ENCODE data around the gene GJA10. TPM values are rescaled to one million over a fixed set of nuclear protein-coding genes. Genes with fewer than 3 reads are reported as not detected.
A peak's percentile ranks its signal among the peaks of the same experiment; 100 is the strongest.
"Not testable (repeated sequence)": the region's sequence is repeated elsewhere in the genome, so short reads cannot be mapped to it uniquely, and the experiment has no call there.

GJA10 gene
- not detected for total RNA-seq

DNA sequence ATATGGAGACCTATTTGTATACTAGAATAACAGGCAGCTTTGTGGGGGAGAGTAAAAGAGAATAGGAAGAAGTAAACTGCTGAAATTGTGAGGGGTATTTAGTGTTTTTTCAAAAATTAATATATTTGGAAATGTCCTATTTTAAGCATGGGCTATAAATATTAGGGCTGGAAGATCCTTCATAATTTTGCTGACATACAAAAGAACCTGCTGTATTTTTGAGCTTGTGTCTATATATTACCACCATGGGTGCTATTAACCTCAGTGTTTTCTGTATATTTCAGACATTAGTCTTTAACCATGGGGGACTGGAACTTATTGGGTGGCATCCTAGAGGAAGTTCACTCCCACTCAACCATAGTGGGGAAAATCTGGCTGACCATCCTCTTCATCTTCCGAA is at the start of gene GJA10:
TSS of gene GJA10 (plus strand) at position 301 of the 400 bp plus-strand sequence. CDS start at position 301, 0 bp downstream.
- Mint-ChIP-seq H3K9me3 (no peaks in the 10 kb centered on the region), H3K27me3 (peaks cover 43% of the 10 kb centered on the region), H3K27ac (no peak within 1 kb of the TSS), H3K4me1 (no peaks in the 10 kb centered on the region), H3K36me3 (ENCODE audit: low read depth) (no peaks in the 10 kb centered on the region), H3K4me3 (no peak within 1 kb of the TSS)
- no peak for ATAC-seq (replicated peaks)

GRCh38 chr6:89847513-89847912 is 46.8 kb upstream of the GJA10 start:
- H3K4me3 Mint-ChIP-seq; H3K27ac Mint-ChIP-seq; H3K27me3 Mint-ChIP-seq; H3K9me3 Mint-ChIP-seq; ATAC-seq (replicated peaks): not testable (repeated sequence)
- Mint-ChIP-seq H3K36me3 (ENCODE audit: low read depth) (peaks cover 77% of the 10 kb centered on the region), H3K4me1 (peaks cover 21% of the 10 kb centered on the region)

- Mint-ChIP-seq H3K9me3 (no peaks in the 10 kb centered on the region), H3K4me1 (peaks cover 10% of the 10 kb centered on the region), H3K36me3 (ENCODE audit: low read depth) (peaks cover 100% of the 10 kb centered on the region), H3K27me3 (no peaks in the 10 kb centered on the region), H3K4me3 (no peak overlapping the region), H3K27ac (no peak overlapping the region)
- no peak for ATAC-seq (replicated peaks)
Observed at GRCh38 chr6:89853068-89853467, 41.2 kb upstream of the GJA10 start.

DNA sequence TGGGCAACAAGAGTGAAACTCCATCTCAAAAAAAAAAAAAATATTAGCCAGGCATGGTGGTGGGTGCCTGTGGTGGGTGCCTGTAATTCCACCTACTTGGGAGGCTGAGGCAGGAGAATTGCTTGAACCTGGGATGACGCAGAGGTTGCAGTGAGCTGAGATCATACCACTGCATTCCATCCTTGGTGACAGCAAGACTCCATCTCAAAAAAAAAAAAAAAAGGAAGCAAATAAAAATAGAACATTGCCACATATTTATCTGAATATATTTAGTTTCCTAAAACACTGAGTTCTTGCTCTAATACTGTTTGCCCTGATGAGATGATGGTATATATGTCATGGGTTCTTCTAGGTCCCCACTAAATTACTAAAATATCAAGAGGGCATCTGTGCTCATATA is 36.2 kb upstream of the GJA10 start:
- Mint-ChIP-seq H3K36me3 (ENCODE audit: low read depth) (peaks cover 98% of the 10 kb centered on the region), H3K27me3 (no peaks in the 10 kb centered on the region), H3K9me3 (no peaks in the 10 kb centered on the region), H3K27ac (no peak overlapping the region), H3K4me3 (no peak overlapping the region), H3K4me1 (peaks cover 18% of the 10 kb centered on the region)
- ATAC-seq (replicated peaks): no peak

- Mint-ChIP-seq H3K27me3 (no peaks in the 10 kb centered on the region), H3K4me3 (peak overlapping the region; percentile 19), H3K4me1 (peaks cover 19% of the 10 kb centered on the region), H3K27ac (peak overlapping the region; percentile 85), H3K36me3 (ENCODE audit: low read depth) (peaks cover 98% of the 10 kb centered on the region), H3K9me3 (no peaks in the 10 kb centered on the region)
- ATAC-seq (replicated peaks): peak; percentile 93
Observed at GRCh38 chr6:89859744-89860143, 34.5 kb upstream of the GJA10 start.

GRCh38 chr6:89862273-89862672 is 32.0 kb upstream of the GJA10 start:
- peaks cover 19% of the 10 kb centered on the region for H3K4me1 Mint-ChIP-seq
- H3K9me3 Mint-ChIP-seq: no peaks in the 10 kb centered on the region
- H3K4me3 Mint-ChIP-seq: no peak overlapping the region
- ATAC-seq (replicated peaks): no peak
- peak overlapping the region; percentile 56 for H3K27ac Mint-ChIP-seq
- H3K36me3 Mint-ChIP-seq (ENCODE audit: low read depth): peaks cover 98% of the 10 kb centered on the region
- H3K27me3 Mint-ChIP-seq: no peaks in the 10 kb centered on the region

DNA sequence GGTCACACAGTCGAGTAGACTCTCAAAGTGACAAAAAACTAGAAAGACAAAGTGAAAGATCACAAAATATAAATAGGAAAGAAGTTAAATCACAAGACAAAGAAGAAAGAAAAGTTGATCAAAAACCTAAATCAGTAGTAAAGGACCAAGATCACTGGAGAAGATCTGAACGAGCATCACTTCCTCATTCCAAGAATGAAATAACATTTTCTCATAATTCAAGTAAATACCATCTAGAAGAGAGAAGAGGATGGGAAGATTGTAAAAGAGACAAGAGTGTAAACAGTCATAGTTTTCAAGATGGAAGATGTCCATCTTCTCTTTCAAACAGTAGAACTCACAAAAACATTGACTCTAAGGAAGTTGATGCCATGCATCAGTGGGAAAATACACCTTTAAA is 31.6 kb upstream of the GJA10 start:
- Mint-ChIP-seq H3K36me3 (ENCODE audit: low read depth) (peaks cover 98% of the 10 kb centered on the region), H3K4me3 (no peak overlapping the region), H3K27ac (peak overlapping the region; percentile 56), H3K9me3 (no peaks in the 10 kb centered on the region), H3K4me1 (peaks cover 19% of the 10 kb centered on the region), H3K27me3 (no peaks in the 10 kb centered on the region)
- no peak for ATAC-seq (replicated peaks)

GRCh38 chr6:89866024-89866678 is 28.1 kb upstream of the GJA10 start:
- peaks cover 12% of the 10 kb centered on the region for H3K4me1 Mint-ChIP-seq
- H3K27ac Mint-ChIP-seq: no peak overlapping the region
- H3K36me3 Mint-ChIP-seq (ENCODE audit: low read depth): peaks cover 96% of the 10 kb centered on the region
- no peak overlapping the region for H3K4me3 Mint-ChIP-seq
- H3K27me3 Mint-ChIP-seq: no peaks in the 10 kb centered on the region
- no peak for ATAC-seq (replicated peaks)
- H3K9me3 Mint-ChIP-seq: no peaks in the 10 kb centered on the region

GRCh38 chr6:89873721-89874120 is 20.5 kb upstream of the GJA10 start:
- peak; percentile 11 for ATAC-seq (replicated peaks)
- Mint-ChIP-seq H3K36me3 (ENCODE audit: low read depth) (peaks cover 53% of the 10 kb centered on the region), H3K27me3 (no peaks in the 10 kb centered on the region), H3K9me3 (no peaks in the 10 kb centered on the region), H3K4me1 (no peaks in the 10 kb centered on the region), H3K27ac (no peak overlapping the region), H3K4me3 (no peak overlapping the region)

GRCh38 chr6:89874438-89874837 is 19.8 kb upstream of the GJA10 start:
- H3K4me3 Mint-ChIP-seq: no peak overlapping the region
- H3K27ac Mint-ChIP-seq: no peak overlapping the region
- no peaks in the 10 kb centered on the region for H3K27me3 Mint-ChIP-seq
- H3K9me3 Mint-ChIP-seq: no peaks in the 10 kb centered on the region
- H3K36me3 Mint-ChIP-seq (ENCODE audit: low read depth): peaks cover 48% of the 10 kb centered on the region
- H3K4me1 Mint-ChIP-seq: no peaks in the 10 kb centered on the region
- ATAC-seq (replicated peaks): no peak

- ATAC-seq (replicated peaks): no peak
- Mint-ChIP-seq H3K27me3 (peaks cover 14% of the 10 kb centered on the region), H3K36me3 (ENCODE audit: low read depth) (no peaks in the 10 kb centered on the region), H3K27ac (no peak overlapping the region), H3K4me1 (peaks cover 5% of the 10 kb centered on the region), H3K9me3 (no peaks in the 10 kb centered on the region), H3K4me3 (no peak overlapping the region)
Observed at GRCh38 chr6:89886378-89887120, 7.7 kb upstream of the GJA10 start.

GRCh38 chr6:89887452-89888137 is 6.7 kb upstream of the GJA10 start:
- H3K27me3 Mint-ChIP-seq: peaks cover 17% of the 10 kb centered on the region
- no peak overlapping the region for H3K27ac Mint-ChIP-seq
- no peak overlapping the region for H3K4me3 Mint-ChIP-seq
- H3K36me3 Mint-ChIP-seq (ENCODE audit: low read depth): no peaks in the 10 kb centered on the region
- H3K9me3 Mint-ChIP-seq: no peaks in the 10 kb centered on the region
- ATAC-seq (replicated peaks): peak; percentile 38
- H3K4me1 Mint-ChIP-seq: peaks cover 5% of the 10 kb centered on the region

DNA sequence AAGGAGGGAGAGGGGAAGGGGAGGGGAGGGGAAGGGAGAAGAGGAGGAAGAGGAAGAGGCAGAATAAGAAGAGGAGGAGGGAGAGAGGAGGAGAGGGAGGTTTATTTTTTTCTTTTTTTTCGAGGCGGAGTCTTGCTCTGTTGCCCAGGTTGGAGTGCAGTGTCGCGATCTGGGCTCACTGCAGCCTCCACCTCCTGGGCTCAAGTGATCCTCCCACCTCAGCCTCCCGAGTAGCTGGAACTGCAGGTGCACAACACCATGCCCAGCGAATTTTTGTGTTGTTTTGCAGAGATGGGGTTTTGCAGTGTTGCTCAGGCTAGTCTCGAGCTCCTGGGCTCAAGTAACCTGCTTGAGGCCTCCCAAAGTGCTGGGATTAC is 6.1 kb upstream of the GJA10 start:
- H3K27ac Mint-ChIP-seq: no peak overlapping the region
- H3K9me3 Mint-ChIP-seq: no peaks in the 10 kb centered on the region

GRCh38 chr6:89888871-89889270 is 5.4 kb upstream of the GJA10 start:
- peak overlapping the region; percentile 47 for H3K4me3 Mint-ChIP-seq
- peaks cover 5% of the 10 kb centered on the region for H3K4me1 Mint-ChIP-seq
- ATAC-seq (replicated peaks): peak; percentile 88
- no peak overlapping the region for H3K27ac Mint-ChIP-seq
- H3K27me3 Mint-ChIP-seq: peaks cover 24% of the 10 kb centered on the region
- no peaks in the 10 kb centered on the region for H3K9me3 Mint-ChIP-seq
- no peaks in the 10 kb centered on the region for H3K36me3 Mint-ChIP-seq (ENCODE audit: low read depth)

More for the DNA sequence above, 6.1 kb upstream of the GJA10 start:
- Mint-ChIP-seq H3K36me3 (ENCODE audit: low read depth) (no peaks in the 10 kb centered on the region), H3K4me1 (peaks cover 5% of the 10 kb centered on the region), H3K27me3 (peaks cover 17% of the 10 kb centered on the region), H3K4me3 (no peak overlapping the region)
- ATAC-seq (replicated peaks): no peak

Measured in activated T-helper 17 cell treated with anti-CD3 and anti-CD28 coated beads, Interleukin-2, amount 50 U/mL, for 72 hours (primary cell).